ENCODE data around the gene NUMA1. TPM values are rescaled to one million over a fixed set of nuclear protein-coding genes. Genes with fewer than 3 reads are reported as not detected.
A peak's percentile ranks its signal among the peaks of the same experiment; 100 is the strongest.

The NUMA1 gene
- total and polyA plus RNA-seq, 9 of the 15 experiments (the other 6 are each of a cell fraction or from before 2014, with no cell fraction given): 4.1 to 104 (median 51.2) TPM

GRCh38 chr11:72100462-72100861, 20.1 kb upstream of the NUMA1 start (continued):
- TF ChIP-seq BRF1 (IDR thresholded peaks at IDR 0.05; ENCODE audit: borderline replicate concordance, extremely low read depth, insufficient read length) (no peak), SMAD4 (CRISPR knock-in tag; conservative IDR thresholded peaks at IDR 0.05) (no peak), TAF1 (IDR thresholded peaks at IDR 0.05; ENCODE audit: control insufficient read depth, extremely low read depth, insufficient read depth, low read length, severe bottlenecking) (peak; percentile 41), NCOR1 (IDR thresholded peaks at IDR 0.05) (no peak), KAT2B (IDR thresholded peaks at IDR 0.05; ENCODE audit: low read depth, low read length) (no peak), ZNF766 (CRISPR knock-in tag; conservative IDR thresholded peaks at IDR 0.05) (no peak), ARID2 (IDR thresholded peaks at IDR 0.05) (no peak), ZNF589 (CRISPR knock-in tag; IDR thresholded peaks at IDR 0.05; ENCODE audit: low read depth) (no peak), THRB (CRISPR knock-in tag; conservative IDR thresholded peaks at IDR 0.05) (no peak), TFAM (CRISPR knock-in tag; conservative IDR thresholded peaks at IDR 0.05) (no peak), TEAD1 (CRISPR knock-in tag; IDR thresholded peaks at IDR 0.05) (0 out of 4 replicates have a peak, but pooled peaks of 1 of the 2 experiments have one; percentile 26), ZNF444 (CRISPR knock-in tag; IDR thresholded peaks at IDR 0.05) (no peak), ZFX (CRISPR knock-in tag; IDR thresholded peaks at IDR 0.05) (peak; percentile 52; the same call in 1 of the 2 replicates), CTCF (IDR thresholded peaks at IDR 0.05 in 2 of 3, conservative IDR thresholded peaks at IDR 0.05 in 1 of 3; ENCODE audit: insufficient read depth in 2 of 3, low read depth in 1 of 3, low read length in 3 of 3) (no peak), NCOA6 (IDR thresholded peaks at IDR 0.05) (no peak), MAFK (IDR thresholded peaks at IDR 0.05; ENCODE audit: low read length) (peak; percentile 59; the same call in 1 of the 2 replicates), CREBBP (IDR thresholded peaks at IDR 0.05; ENCODE audit: low read depth, low read length) (no peak), NR2F6 (CRISPR knock-in tag; IDR thresholded peaks at IDR 0.05) (no peak), PHB2 (IDR thresholded peaks at IDR 0.05; ENCODE audit: low read depth) (no peak), SMARCA4 (IDR thresholded peaks at IDR 0.05) (0 out of 2 replicates have a peak, but pooled peaks have one; percentile 24), C11orf30 (IDR thresholded peaks at IDR 0.05; ENCODE audit: low read depth) (peak; percentile 81), ZNF511 (CRISPR knock-in tag; IDR thresholded peaks at IDR 0.05) (no peak), EWSR1 (IDR thresholded peaks at IDR 0.05; ENCODE audit: borderline replicate concordance, low read depth, partially characterized antibody) (no peak), RBFOX2 (IDR thresholded peaks at IDR 0.05; ENCODE audit: low read depth, low read length) (no peak), ILK (tag; IDR thresholded peaks at IDR 0.05; ENCODE audit: borderline replicate concordance, low read depth) (no peak), PML (IDR thresholded peaks at IDR 0.05; ENCODE audit: low read length) (no peak), ELF4 (CRISPR knock-in tag; IDR thresholded peaks at IDR 0.05) (no peak), ZFP30 (CRISPR knock-in tag; IDR thresholded peaks at IDR 0.05; ENCODE audit: borderline replicate concordance) (no peak), CREM (IDR thresholded peaks at IDR 0.05; ENCODE audit: low read depth) (no peak)

Measured in K562 (cell line).